GM04504 (cell line): Measurements from ENCODE around the gene TAS2R31.

Experiments used
- DNase-seq: peaks from one replicate; pipeline ENCODE4 v3.0.0-alpha.2; 2012; ENCODE audit warnings: low read depth

The TAS2R31 gene

GRCh38 chr12:10998204-10998603, 33.0 kb downstream of the TAS2R31 start, which contains the start of gene TAS2R20:
Gene TAS2R20, minus strand, starts transcription at chr12:10998304. Its CDS starts 429 bp downstream, at chr12:10997875.
- no peak for DNase-seq

GRCh38 chr12:10994307-10994706, 36.9 kb downstream of the TAS2R31 start:
- no peak for DNase-seq

DNA sequence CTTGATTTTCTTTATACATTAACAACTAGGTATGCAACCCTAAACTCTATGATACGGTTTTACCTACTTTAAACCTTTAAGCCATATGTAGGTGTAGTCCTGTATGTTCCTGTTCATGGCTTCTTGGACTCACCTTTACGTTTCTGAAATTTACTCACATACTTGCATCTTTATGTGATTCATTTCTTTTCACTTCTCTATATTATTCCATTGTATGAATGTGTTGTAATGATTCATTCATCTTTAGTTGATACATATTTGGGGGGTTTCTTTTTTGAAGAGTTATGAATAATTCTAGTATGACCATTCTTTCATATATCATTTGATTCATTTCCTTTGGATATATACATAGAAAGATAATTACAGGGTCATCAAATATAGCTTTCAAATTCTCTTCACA, 42.1 kb downstream of the TAS2R31 start:
- no peak for DNase-seq

GRCh38 chr12:10986812-10987211, 44.4 kb downstream of the TAS2R31 start, which contains the start of gene TAS2R50:
Gene TAS2R50, minus strand, starts transcription at chr12:10986912. Its CDS starts 52 bp downstream, at chr12:10986860.
- DNase-seq, result no peak

DNA sequence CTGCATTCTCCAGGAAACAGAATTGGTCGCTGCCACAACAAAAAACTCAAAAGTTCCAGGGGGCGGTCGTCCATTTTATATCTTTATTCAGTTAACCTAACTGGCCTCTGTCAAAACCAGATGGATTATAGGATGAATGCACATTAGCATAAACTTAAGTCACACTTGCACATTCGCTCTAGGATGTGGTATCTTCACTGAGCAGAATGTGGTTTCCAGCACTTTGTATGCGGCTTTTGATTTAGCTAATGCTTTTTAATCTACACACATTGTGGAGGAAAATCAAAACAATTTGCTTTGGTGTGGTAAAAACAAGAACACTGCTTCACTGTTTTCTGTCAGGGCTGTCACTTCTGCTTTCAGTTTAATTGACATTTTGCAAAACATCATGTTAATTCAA, 49.0 kb downstream of the TAS2R31 start:
- no peak for DNase-seq
